ENCODE data around the gene ERN1.

The ERN1 gene

GRCh38 chr17:64155751-64156544, 26.0 kb upstream of the ERN1 start:
- DNase-seq (ENCODE audit: low spot score): no peak
- TF ChIP-seq CTCF (IDR thresholded peaks at IDR 0.05; ENCODE audit: extremely low read depth, missing control alignments): no peak

GRCh38 chr17:64155129-64155528, 25.2 kb upstream of the ERN1 start:
- no peak for DNase-seq (ENCODE audit: low spot score)
- TF ChIP-seq CTCF (IDR thresholded peaks at IDR 0.05; ENCODE audit: extremely low read depth, missing control alignments): no peak

- no peak for DNase-seq (ENCODE audit: low spot score)
- TF ChIP-seq CTCF (IDR thresholded peaks at IDR 0.05; ENCODE audit: extremely low read depth, missing control alignments): no peak
These were observed 24.8 kb upstream of the ERN1 start for GRCh38 chr17:64154717-64155116.

GRCh38 chr17:64154313-64154695, 24.4 kb upstream of the ERN1 start:
- TF ChIP-seq CTCF (IDR thresholded peaks at IDR 0.05; ENCODE audit: extremely low read depth, missing control alignments): no peak
- no peak for DNase-seq (ENCODE audit: low spot score)

GRCh38 chr17:64153565-64154312, 23.8 kb upstream of the ERN1 start:
- DNase-seq (ENCODE audit: low spot score): no peak
- TF ChIP-seq CTCF (IDR thresholded peaks at IDR 0.05; ENCODE audit: extremely low read depth, missing control alignments): no peak

- no peak for DNase-seq (ENCODE audit: low spot score)
- TF ChIP-seq CTCF (IDR thresholded peaks at IDR 0.05; ENCODE audit: extremely low read depth, missing control alignments): no peak
These were observed 22.6 kb upstream of the ERN1 start for GRCh38 chr17:64152428-64153125.

GRCh38 chr17:64151016-64151368, 21.0 kb upstream of the ERN1 start:
- TF ChIP-seq CTCF (IDR thresholded peaks at IDR 0.05; ENCODE audit: extremely low read depth, missing control alignments): no peak
- no peak for DNase-seq (ENCODE audit: low spot score)
